DND-41 (cell line): ENCODE measurements around the gene PRR5L.

Source experiments
- CTCF ChIP-seq: IDR thresholded peaks from 2 replicates; pipeline ENCODE4 v1.5.1; 2012; ENCODE audit warnings: borderline replicate concordance, low read length, moderate library complexity, mild to moderate bottlenecking; ENCODE audit not compliant: poor library complexity, severe bottlenecking; ENCODE audit errors: extremely low read depth
- EZH2 ChIP-seq: IDR thresholded peaks from 3 replicates; pipeline ENCODE4 v1.6.1; 2012; ENCODE audit warnings: borderline replicate concordance, low read depth, mild to moderate bottlenecking, moderate library complexity, low read length, inconsistent platforms; ENCODE audit not compliant: severe bottlenecking

DNA sequence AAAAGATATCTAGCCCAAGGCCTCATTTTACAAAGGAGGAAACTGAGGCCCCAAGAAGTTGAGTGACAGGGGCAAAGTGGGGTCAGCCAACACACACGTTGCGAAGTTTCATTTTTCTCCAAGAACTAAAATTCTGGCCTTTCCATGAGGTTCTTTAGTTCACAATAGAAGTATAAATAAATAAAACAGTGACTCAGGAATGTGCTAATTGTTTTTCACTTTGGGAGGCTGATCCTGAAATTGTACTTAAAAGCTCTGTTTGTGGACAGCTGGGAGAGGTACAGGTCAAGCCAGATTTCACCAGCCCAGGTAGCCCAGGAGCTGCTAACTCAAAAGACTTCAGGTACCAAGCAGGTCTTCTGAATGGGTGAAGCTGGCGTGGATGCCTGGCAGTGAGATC lies 108.7 kb downstream of the PRR5L start:
- no peak for TF ChIP-seq CTCF
- no peak for TF ChIP-seq EZH2
